ENCODE measurements around the gene GARS1.
A peak's percentile ranks its signal among the peaks of the same experiment; 100 is the strongest.
"Not testable (repeated sequence)": the region's sequence is repeated elsewhere in the genome, so short reads cannot be mapped to it uniquely, and the experiment has no call there.

GARS1 gene

DNA sequence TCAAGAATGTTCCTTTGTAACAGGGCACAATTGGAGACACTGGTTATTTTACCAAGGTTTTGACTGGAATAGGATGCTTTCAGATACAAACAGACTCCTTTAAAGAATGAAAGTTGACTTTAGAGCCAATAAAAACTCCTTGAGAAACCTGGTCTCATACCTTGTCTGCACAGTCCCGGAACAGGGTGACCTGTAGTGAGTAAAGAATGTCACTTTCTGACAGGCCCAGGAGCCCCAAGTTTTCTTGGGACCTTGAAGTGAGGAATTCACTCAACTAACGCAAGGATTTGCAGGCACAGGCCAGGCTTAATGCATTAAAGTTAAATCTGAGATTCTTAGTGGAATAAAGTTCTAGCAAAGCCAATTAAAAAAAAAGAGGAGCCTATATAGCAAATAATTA lies 11.5 kb upstream of the GARS1 start:
- no peak for DNase-seq

DNA sequence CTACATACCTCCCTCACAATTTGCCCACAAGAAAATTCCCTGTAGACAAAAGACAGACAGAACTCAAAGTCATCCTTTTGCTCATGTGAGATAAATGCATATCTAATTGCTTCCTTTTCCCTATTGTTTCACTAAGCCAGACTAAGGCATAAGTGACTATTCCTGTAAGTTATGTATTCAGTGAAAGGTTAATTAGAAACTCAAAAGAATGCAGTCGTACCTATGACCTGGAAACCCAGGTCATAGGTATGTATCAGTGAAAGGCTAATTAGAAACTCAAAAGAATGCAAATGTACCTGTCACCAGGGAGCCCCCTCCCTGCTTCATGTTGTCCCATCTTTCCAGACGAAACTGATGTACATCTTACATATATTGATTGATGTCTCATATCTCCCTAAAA lies 10.3 kb upstream of the GARS1 start:
- no peak for DNase-seq

DNA sequence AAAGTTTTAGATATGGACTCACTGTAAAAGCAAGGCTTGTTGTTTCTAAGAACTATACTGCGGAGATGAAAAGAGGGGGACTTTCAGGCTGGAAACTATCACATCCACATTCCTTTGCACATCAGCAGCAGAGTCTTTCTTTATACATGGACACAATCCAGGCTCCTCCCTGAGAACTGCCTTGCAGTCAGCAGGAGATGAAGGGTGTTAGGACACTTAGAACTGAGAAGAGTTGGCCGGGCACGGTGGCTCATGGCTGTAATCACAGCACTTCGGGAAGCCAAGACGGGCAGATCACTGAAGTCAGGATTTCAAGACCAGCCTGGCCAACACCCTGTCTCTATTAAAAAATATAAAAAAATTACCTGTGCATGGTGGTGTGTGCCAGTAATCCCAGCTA lies 9.7 kb upstream of the GARS1 start:
- DNase-seq, result no peak

DNA sequence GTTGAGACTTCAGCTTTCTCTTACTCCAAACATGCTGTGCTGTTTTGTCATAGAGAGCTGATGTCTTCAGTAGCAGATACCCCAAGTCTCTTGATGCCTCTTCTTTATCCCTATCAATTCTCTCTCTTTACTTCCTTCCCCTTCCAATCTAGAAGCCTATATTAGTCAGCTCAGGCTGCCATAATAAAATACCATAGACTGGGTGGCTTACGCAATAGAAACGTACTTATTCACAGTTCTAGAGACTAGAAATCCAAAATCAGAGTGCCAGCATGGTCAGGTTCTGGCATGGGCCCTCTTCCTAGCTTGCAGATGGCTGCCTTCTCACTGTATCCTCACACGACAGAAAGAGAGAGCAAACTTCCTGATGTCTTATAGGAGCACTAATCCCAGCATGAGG lies 9.0 kb upstream of the GARS1 start:
- no peak for DNase-seq

DNA sequence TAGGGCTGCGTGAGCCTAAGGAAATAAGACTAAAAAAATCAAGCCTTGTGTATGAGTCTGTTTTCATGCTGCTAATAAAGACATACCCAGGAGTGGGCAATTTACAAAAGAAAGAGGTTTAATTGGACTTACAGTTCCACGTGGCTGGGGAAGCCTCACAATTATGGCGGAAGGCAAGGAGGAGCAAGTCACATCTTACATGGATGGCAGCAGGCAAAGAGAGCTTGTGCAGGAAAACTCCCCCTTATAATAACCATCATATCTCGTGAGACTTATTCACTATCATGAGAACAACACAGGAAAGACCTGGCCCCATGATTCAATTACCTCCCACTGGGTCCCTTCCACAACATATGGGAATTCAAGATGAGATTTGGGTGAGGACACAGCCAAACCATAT lies 7.1 kb upstream of the GARS1 start:
- not testable (repeated sequence) for DNase-seq

DNA sequence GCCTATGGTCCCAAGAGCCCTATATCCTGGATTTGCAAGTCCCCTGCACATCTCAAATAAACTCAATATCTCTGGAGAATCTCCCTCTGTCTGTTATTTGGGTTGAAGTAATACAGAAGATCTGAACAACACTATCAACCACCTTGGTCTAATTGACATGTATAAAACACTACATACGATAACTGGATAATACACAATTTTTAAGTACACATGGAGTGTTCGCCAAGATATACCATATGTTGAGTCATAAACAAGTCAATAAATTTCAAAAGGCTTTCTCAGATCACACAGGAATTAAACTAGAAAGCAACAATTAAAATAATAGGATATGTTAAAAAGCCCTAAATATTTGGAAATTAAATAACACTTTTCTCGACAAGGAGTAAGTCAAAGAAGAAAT lies 5.6 kb upstream of the GARS1 start:
- no peak for DNase-seq

DNA sequence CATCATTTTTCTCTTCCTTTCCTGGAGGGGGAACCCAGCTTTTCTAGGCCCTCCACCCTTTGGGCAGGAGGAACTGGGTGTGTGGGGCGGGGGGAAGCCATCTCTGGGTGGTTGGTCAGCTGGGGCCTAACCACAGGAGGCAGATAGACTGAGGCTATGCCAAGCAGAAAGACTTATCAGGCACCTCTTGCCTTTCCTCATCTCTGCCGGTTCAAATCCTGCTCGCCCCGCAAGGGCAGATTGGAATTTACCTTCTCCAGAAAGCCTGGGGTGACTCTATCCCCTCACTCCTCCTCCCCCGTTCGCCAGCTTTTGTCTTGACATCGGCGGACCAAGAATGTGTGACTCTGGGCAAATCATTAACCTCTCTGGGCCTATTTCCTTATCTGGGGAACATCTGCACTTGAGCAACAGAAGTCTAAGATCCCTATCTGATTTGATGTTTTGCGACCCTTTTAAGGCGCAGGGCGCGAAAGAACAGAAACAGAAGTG lies 584 bp upstream of the GARS1 start:
- DNase-seq, result peak; percentile 70

DNA sequence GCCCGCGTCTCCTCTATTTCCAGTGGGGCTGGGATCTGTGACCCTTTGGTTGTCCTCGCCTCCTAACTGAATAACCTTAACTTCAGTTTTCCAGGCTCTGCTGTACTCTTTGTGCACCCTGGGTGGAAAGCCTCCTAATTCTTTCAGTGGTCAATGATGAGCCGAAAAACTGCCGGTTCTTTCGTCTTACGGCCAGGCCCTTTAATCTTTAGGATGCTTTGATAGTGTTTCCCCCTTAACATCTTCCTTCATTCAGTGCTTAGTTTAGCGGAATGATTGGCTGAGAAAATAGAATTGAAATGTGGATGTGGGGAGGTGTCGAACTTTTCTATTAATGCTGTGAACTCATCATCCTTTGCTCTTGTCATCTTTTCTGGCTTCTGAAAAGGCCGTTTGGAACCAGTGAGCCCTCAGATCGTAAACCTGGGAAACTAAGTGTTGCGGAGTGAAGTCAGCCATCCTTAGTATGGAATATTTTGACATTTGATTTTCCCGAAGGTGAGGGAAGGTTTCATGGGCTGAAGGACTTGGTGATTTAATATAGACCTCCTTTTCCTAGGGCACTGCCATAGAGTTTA lies 847 bp downstream of the GARS1 start:
- peak; percentile 50 for DNase-seq

DNA sequence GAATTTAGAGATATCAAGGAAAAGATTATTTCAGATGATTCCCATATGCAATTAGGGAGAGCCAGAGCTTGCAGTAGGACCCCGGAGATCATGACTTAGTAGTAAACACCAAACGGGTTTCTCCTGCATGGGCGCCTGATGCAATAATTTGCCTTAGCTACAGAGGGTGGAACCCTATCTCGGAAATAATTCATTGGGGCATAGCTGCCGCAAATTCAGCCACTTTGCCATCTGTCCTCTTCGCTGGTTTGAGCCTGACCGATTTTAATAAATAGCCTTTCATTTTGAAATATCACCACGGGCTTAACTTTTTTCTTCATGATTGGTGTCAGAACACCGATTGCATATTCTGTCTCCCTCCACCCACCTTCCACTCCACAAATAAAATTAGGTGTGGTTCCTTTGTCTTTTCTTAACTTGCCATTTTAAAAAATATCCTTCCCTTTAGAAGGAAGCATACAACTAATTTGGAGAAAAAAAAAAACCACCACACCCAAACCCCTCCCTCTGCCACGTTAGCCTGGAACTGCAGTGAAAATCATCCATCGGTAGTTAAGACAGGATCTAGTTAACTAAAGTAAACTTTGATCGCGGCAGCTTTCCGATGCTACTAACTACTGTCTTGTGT lies 1.4 kb downstream of the GARS1 start:
- DNase-seq, result peak; percentile 29

DNA sequence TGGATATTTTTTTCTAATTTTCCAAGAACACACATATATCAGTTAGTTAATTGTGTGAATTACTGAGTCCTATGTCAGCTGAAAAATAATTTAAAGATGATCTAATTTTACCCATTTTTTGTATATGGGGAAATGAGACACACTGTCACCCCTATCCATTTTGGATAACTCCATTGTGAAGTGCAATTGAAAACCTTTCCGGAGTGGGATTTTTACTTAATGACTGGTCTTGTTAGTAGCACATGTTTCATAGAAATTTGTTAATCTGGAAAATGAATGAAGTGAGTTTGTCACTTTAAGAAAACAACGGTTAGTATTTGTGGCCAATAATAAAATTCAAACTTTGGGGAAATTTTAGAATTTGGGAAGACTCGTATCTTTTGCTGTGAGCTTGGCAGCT lies 2.0 kb downstream of the GARS1 start:
- DNase-seq, result no peak

DNA sequence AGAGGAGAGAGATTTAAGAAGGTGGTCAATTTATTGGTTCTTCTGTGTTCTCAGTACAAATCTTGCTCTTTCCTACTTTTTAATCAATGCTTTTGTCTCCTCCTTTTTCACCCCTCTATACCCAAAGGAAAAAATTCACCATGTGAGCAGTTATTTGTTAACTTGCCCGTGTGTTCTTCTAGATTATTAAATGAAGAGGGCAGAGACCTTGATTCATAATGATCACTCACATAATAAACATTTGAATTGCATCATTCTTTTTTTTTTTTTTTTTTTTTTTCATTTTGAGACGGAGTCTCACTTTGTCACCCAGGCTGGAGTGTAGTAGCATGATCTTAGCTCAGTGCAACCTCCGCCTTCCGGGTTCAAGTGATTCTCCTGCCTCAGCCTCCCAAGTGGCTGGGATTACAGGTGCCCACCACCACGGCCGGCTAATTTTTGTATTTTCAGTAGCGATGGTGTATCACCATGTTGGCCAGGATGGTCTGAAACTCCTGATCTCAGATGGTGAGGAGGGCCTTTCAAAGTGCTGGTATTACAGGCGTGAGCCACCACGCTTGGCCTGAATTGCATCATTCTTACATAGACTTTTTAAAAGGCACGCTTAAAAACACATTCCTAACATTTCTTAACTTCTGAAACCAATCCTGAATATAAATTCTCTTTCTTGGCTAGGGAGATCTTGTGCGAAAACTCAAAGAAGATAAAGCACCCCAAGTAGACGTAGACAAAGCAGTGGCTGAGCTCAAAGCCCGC lies 3.6 kb downstream of the GARS1 start:
- no peak for DNase-seq

DNA sequence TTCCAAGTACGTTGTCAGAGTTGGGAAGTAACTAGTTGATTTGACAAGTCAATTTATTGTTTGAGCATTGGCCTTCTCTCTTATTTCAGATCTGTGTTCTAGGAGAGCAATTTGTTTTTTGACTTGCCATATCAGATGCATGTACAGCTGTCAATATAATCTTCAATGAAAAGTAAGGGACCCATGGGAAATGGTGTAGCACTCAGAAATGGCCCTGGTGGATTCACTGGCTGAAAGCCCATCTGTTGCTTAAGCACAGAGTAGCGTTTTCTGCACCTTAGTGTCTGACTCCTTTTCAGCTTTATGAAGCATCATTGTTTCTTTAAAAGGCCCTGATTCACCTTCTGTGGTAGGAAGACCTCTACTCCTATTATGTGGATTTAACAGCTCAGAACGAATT lies 10.2 kb downstream of the GARS1 start:
- DNase-seq, result no peak

DNA sequence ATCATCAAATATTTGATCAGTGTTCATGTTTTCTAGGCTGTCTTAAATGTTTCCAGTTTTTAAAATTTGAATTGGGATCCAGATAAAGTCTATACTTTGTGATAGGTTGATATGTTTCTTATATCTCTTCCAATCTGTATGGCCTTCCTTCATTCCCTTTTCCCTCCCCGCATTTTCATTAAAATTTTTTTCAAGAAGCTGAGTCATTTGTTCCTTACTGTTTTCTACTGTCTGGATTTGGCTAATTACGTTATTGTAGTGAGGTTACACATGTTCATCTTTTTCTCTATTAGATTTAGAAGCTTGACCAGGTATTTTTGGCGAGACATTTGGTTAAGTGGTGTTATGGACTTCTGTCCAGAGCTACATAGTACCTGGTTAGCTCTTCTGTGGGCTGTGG lies 11.2 kb downstream of the GARS1 start:
- no peak for DNase-seq

DNA sequence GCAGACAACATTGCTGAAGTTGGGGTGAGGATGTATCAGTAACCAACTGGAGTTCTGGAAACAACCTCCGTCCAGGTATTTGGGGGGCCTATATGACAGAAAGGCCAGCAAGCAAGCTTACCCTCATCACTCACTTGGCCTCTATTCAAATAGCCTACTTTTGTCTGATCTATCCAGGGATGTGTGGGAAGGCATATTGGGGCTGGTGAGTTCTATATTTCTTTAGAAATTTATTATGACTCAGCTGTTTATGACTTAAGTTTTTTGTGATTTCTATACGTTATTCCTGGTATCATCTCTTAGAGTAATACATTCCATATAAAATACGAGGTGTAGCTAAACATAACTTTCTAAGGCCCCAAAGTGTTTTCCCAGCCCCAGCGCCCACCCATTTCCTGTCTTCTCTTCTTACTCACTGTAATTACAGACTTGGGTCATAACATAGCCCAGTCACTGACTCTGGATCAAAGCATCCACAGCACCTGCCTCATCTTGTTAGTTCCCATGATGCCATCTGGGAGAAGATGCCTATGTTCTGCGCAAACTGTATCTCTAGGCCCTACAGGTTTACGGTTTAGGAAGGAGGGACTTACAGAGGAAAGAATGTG lies 18.1 kb downstream of the GARS1 start:
- DNase-seq, result no peak

DNA sequence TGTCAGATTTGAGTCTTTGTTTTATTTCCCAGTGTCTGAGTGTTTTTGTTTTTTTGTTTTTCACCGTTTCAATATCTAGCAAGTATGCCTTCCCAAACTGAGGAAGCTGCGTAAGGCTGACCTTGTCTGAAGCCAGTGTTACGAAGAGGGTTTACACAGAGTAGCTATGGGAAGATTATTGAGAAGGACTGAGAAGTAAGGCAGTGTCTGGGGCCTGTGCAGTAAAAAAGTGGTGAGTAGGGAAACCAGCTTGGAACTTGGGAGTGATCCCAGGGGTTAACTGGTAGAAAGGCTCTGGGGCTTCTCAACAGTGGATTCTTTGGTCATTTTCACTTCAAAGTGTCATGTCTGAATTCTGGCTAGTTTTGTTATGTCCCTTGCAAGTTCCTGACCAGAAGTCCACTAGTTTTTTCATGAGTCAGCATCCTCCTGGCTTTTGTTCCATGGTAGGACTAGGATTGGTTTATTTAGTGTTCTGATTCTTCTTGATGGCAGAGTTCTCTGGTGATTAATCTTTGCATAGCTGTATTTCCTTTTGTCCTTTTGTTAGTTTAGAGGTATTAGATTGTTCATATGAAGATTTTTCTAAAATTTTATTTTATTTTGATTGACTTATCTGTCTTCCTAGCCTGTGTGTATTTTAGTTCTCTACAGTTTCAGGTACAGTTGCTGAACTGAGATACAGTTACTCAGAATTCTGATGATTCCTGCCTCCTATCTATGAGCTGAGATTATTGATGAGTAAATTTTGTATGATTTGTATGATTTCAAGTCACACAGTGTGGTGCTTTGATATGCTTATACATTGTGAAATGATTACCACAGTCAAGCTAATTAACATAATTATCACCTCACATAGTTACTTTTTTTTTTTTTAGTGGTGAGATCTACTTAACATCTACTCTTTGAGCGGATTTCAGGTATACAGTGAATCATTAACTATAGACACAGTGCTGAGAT lies 19.0 kb downstream of the GARS1 start:
- DNase-seq, result no peak

DNA sequence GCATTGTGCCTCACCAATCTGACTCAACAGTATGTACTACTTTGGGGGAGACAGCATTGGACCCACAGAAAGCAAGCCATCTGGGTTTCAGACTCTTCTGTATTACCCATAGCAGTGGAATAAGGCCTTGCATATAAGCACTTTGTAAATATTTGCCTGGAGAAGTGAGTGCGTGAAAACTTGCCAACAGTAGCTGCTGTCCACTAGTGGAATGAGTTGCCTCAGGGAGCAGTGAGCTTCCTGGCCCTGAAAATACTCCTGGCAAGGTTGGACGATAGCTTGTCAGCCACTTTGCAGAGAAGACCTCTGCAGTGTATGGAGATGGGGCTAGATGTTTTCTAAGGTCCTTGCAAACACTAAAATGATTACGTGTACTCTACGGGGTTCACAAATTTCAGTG lies 21.6 kb downstream of the GARS1 start:
- DNase-seq, result no peak

DNA sequence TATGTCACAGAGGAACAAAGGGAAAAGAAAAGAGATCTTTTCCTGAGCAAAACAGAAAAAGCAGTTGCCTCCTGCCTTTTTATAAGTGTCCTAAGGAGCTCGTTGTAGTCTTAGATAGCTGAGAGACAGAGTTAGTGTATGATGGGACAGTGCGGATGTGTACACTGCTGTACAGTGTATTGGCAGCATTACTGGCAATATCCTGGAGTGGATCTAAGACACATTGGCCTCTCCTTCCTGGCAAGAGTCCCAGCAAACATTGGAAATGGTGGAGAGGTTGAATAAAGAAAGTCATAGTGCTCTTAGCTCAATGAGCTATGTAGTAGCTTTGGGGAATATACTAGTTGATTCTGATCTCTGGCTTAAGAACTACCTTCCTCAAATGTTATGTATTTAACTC lies 22.7 kb downstream of the GARS1 start:
- no peak for DNase-seq

DNA sequence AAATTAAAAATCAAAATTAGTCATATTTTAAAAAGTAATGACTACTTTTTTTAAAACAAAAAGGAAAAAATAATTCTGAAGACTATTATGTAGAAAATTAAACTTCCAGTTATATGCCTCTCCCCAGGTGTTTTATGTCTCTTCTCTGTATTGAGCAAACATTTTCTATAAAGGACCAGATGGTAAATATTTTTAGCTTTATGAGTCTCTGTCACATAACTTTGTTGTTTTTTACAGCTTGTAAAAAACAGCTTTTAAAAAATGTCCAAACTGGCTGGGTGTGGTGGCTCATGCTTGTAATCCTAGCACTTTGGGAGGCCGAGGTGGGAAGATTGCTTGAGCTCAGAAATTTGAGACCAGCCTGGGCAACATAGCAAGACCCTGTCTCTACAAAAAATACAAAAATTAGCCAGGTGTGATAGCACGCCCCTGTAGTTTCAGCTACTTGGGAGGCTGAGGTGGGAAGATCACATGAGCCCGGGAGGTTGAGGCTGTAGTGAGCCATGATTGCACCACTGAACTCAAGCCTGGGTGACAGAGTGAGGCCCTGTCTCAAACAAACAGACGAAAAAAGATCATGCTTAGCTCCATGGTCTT lies 23.5 kb downstream of the GARS1 start:
- DNase-seq, result no peak

DNA sequence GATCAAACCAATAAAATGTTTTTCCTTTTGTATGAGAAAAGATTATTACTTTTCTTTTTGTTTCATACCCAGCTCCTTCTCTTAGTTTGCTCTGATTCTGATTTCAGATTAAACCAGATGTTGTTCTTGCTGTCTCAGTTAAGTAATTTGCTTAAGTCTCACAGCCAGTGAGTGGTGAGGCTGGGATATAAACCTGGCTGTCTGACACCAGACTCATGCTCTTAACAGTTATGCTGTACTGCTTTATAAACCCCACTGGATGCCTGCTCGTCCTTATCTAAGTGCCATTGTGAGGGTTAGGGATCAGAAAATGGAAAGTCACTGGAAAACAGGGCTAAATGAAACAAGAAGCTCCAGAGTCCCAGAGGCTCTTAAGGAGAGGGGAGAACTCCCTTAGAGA lies 24.3 kb downstream of the GARS1 start:
- DNase-seq, result no peak

DNA sequence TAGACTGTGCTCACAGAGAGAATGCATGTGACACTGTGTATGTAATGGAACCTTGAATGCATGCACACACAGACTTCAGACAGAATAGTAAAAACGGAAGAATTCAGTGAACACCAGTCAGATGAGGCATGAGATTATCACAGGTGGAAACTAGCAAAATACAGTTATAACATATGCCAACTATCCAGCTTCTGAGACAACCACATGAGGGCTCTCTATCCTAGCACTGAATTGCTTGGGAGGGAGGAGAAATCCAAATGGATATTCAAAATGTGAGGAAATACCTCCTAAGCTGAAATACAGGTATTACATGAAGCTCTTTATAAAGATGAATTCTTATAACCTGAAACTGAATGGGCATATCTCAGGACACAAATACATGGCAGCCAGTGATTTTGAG lies 30.6 kb downstream of the GARS1 start:
- peak; percentile 17 for DNase-seq

DNA sequence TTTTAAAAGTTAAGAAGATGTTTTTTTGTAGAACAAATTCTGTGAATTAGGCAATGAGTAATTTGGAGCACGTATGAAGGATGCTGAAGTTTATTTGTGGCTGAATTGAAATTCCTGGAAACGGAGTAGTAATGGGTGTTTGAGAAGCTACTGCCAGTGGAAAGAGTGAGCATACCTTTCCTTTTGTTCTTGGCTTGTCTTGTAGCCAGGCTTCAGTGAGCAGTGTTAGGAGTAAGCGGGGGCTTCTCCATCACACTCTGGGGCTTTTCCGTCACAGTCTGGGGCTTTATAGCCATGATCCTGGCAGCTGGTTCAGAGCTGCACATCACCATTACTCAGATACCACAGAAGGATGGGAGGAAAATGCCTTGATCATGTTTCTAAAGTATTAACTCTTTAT lies 32.3 kb downstream of the GARS1 start:
- DNase-seq, result no peak

DNA sequence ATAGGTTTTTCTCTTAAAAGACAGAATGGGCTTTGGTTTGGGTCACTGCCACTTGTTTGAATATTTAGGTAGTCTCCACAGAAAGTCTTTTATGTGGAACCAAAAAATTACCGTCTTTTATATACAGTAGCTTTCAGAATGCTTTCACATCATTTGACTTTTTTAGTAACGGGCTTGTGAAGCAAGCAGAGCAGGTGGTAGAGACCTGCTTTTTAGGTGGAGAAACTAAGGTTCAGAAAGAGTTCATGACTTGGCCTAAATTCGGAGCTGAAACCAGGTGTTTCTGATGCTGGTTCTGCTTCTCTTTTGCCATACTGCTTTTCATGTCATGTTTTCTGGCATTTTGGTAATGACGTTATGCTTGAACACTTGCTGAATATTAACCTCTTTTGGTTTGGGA lies 36.3 kb downstream of the GARS1 start:
- DNase-seq, result no peak

Data from NCI-H1092 treated with DMSO at 0.1 percent for 48 hours (cell line).